CD8-positive, alpha-beta memory T cell (primary cell): ENCODE results near the gene RALB. TPM values are rescaled to one million over a fixed set of nuclear protein-coding genes. Genes with fewer than 3 reads are reported as not detected.
A peak's percentile ranks its signal among the peaks of the same experiment; 100 is the strongest.

Experiments
- CTCF ChIA-PET: fragments of 350-600 bp; sonication (Branson Sonifier 250); formaldehyde crosslinking; loops from one replicate; lab custom pipeline; 2021; ENCODE audit warnings: antibody characterized with exemption; lab: Charles Lee
- POLR2A ChIA-PET: fragments of 350-600 bp; sonication (Branson Sonifier 250); formaldehyde crosslinking; loops from one replicate; lab custom pipeline; 2021; ENCODE audit warnings: antibody characterized with exemption; lab: Charles Lee
- DNase-seq, 5 donors: peaks; one replicate each; pipeline versions ENCODE4 v3.0.0 to v3.0.0-alpha.2; 2020 to 2022; ENCODE audit warnings: mixed read lengths in 1 of 5
- H3K27ac ChIP-seq: one replicate; pipeline ENCODE4 v1.7.0; 2013; ENCODE audit warnings: low read depth, mild to moderate bottlenecking, low read length, moderate library complexity
- H3K27me3 ChIP-seq: 2 replicates; pipeline ENCODE4 v1.7.0; 2013; ENCODE audit warnings: low read length, mild to moderate bottlenecking; ENCODE audit not compliant: insufficient read depth, poor library complexity, severe bottlenecking
- H3K36me3 ChIP-seq: 2 replicates; pipeline ENCODE4 v1.7.0; 2013; ENCODE audit warnings: mild to moderate bottlenecking, low read length, moderate library complexity; ENCODE audit not compliant: insufficient read depth
- H3K4me1 ChIP-seq: 2 replicates; pipeline ENCODE4 v1.7.0; 2013; ENCODE audit warnings: mild to moderate bottlenecking, low read length, moderate library complexity; ENCODE audit not compliant: insufficient read depth
- H3K4me3 ChIP-seq: 2 replicates; pipeline ENCODE4 v1.7.0; 2013; ENCODE audit warnings: mild to moderate bottlenecking, low read length
- H3K9me3 ChIP-seq: 2 replicates; pipeline ENCODE4 v1.7.0; 2013; ENCODE audit warnings: mild to moderate bottlenecking, low read length
- H3K27ac Mint-ChIP-seq, 8 donors: one replicate each; pipeline ENCODE4 v1.8.0; 2020 to 2021; ENCODE audit warnings: mixed read lengths in 8 of 8, mild to moderate bottlenecking in 6 of 8, inconsistent platforms in 3 of 8, moderate library complexity in 3 of 8
- H3K27me3 Mint-ChIP-seq, 2 donors: one replicate each; pipeline ENCODE4 v1.8.0; 2020 to 2021; ENCODE audit warnings: mixed read lengths in 2 of 2, mild to moderate bottlenecking in 1 of 2, moderate library complexity in 1 of 2
- H3K36me3 Mint-ChIP-seq, 3 donors: one replicate each; pipeline ENCODE4 v1.8.0; 2020 to 2021; ENCODE audit warnings: mixed read lengths in 3 of 3, inconsistent platforms in 1 of 3, mild to moderate bottlenecking in 1 of 3
- H3K4me1 Mint-ChIP-seq, 3 donors: one replicate each; pipeline ENCODE4 v1.8.0; 2020 to 2021; ENCODE audit warnings: mixed read lengths in 3 of 3, inconsistent platforms in 1 of 3, mild to moderate bottlenecking in 1 of 3
- H3K4me3 Mint-ChIP-seq, 7 donors: one replicate each; pipeline ENCODE4 v1.8.0; 2020 to 2021; ENCODE audit warnings: mixed read lengths in 7 of 7, mild to moderate bottlenecking in 6 of 7, moderate library complexity in 4 of 7, inconsistent platforms in 2 of 7
- H3K9me3 Mint-ChIP-seq, 5 donors: one replicate each; pipeline ENCODE4 v1.8.0; 2020 to 2022; ENCODE audit warnings: mixed read lengths in 5 of 5, mild to moderate bottlenecking in 3 of 5, moderate library complexity in 2 of 5, inconsistent platforms in 1 of 5
- polyA plus RNA-seq: library from polyadenylated mRNA; unstranded; fragments of 300-500 nt; fragmentation: Illumina TruSeq; gene quantifications from one replicate; pipeline ENCODE4 v1.2.3, GENCODE V29; 2021
- total RNA-seq, 2 experiments: library from RNA; stranded (reverse); gene quantifications; one replicate each; pipeline ENCODE4 v1.2.3, GENCODE V29; 2021

RALB gene
- total and polyA plus RNA-seq, 3 experiments from 2014 or later = 32.5 to 39.6 (median 37.3) TPM

GRCh38 chr2:120238728-120239487, 13.7 kb upstream of the RALB start:
- ChIA-PET CTCF (no interaction called here), POLR2A (no interaction called here)
- H3K36me3 ChIP-seq = no peaks in the 10 kb centered on the region
- Mint-ChIP-seq H3K4me1 (peaks cover 0 to 2% (median 1%) of the 10 kb centered on the region in 3 donors), H3K27me3 (peaks cover 1 to 5% of the 10 kb centered on the region in 2 donors), H3K36me3 (peaks cover 0 to 3% (median 0%) of the 10 kb centered on the region in 3 donors), H3K27ac (no peak overlapping the region), H3K9me3 (no peaks in the 10 kb centered on the region), H3K4me3 (no peak overlapping the region)
- H3K9me3 ChIP-seq = no peaks in the 10 kb centered on the region
- DNase-seq = no peak
- no peaks in the 10 kb centered on the region for H3K27me3 ChIP-seq
- no peak overlapping the region for H3K27ac ChIP-seq
- no peak overlapping the region for H3K4me3 ChIP-seq
- no peaks in the 10 kb centered on the region for H3K4me1 ChIP-seq

DNA sequence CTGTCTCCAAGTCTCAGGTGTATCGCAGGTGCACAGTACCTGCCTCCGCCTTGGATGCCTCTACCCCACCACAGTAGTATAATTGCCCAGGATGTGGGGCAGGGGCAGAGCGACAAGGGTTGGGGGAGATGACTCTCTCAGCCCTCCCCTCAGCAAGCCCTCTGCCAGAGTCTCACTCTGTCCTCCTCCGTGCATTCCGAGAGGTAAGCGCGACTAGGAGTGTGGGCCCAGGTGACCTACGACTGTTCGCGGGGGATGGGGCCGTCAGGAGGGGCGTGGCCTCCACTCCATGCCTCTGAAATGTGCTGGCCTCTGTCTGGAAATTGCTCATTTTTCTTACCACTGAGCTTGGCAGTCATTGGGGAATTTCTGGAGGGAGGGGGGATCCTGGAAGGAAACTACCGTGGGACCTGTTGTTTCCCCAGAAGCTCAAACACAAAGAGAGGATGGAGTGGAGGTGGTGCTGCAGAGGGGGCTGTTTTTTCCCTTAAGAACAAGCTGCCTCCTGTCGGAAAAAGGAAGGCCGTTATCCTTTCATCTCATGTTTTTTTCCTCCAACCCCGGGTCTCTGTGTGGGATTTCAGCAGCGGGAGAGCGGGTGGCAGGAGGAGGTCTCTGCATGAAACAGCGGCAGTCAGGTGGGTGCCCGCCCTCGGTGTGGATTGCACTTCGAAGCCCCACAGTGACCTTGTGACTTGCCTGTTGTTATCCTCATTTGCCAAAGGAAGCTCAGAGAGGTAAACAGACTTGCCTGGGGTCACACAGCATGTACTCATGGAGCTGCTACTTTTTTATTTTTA, 13.0 kb upstream of the RALB start:
- Histone ChIP-seq H3K27me3 (no peaks in the 10 kb centered on the region), H3K4me3 (no peak overlapping the region), H3K27ac (no peak overlapping the region), H3K4me1 (no peaks in the 10 kb centered on the region), H3K36me3 (no peaks in the 10 kb centered on the region), H3K9me3 (no peaks in the 10 kb centered on the region)
- Mint-ChIP-seq H3K36me3 (peaks cover 0 to 4% (median 0%) of the 10 kb centered on the region in 3 donors), H3K27me3 (peaks cover 1 to 5% of the 10 kb centered on the region in 2 donors), H3K4me1 (no peaks in the 10 kb centered on the region), H3K27ac (peak overlapping the region in 1 of 8 donors; percentile 43), H3K9me3 (no peaks in the 10 kb centered on the region), H3K4me3 (no peak overlapping the region)
- CTCF ChIA-PET = interaction anchor here (0.9 kb wide), 1 partner anchor 564 kb away, joined by 3 read pairs; no protein-coding TSS in a partner anchor
- POLR2A ChIA-PET = no interaction called here
- no peak for DNase-seq

GRCh38 chr2:120240901-120241429, 11.7 kb upstream of the RALB start:
- no peaks in the 10 kb centered on the region for H3K9me3 ChIP-seq
- DNase-seq = no peak
- no peak overlapping the region for H3K4me3 ChIP-seq
- POLR2A ChIA-PET = no interaction called here
- H3K9me3 Mint-ChIP-seq = no peaks in the 10 kb centered on the region
- no peaks in the 10 kb centered on the region for H3K4me1 ChIP-seq
- H3K4me1 Mint-ChIP-seq = no peaks in the 10 kb centered on the region
- no peak overlapping the region for H3K4me3 Mint-ChIP-seq
- no peak overlapping the region for H3K27ac Mint-ChIP-seq
- H3K27ac ChIP-seq = no peak overlapping the region
- H3K27me3 ChIP-seq = no peaks in the 10 kb centered on the region
- H3K27me3 Mint-ChIP-seq = peaks cover 1 to 5% of the 10 kb centered on the region in 2 donors
- CTCF ChIA-PET = interaction anchor here (0.9 kb wide), 1 partner anchor 566 kb away, joined by 3 read pairs; no protein-coding TSS in a partner anchor
- no peaks in the 10 kb centered on the region for H3K36me3 ChIP-seq
- H3K36me3 Mint-ChIP-seq = peaks cover 0 to 4% (median 0%) of the 10 kb centered on the region in 3 donors

DNA sequence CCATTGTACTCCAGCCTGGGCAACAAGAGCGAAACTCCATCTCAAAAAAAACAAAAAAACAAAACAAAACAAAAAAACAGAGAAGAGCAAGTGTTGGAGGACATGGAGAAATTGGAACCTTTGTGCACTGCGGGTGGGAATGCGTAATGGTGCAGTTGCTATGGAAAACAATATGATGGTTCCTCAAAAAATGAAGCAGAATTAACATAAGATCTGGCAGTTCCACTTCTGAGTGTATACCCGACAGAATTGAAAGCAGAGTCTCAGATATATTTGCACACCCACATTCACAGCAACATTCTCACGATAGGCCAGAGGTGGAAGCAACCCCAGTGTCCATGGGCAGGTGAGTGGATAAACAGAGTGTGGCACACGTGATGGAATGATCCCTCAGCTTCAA, 11.0 kb upstream of the RALB start:
- Mint-ChIP-seq H3K4me1 (no peaks in the 10 kb centered on the region), H3K36me3 (peaks cover 0 to 4% (median 0%) of the 10 kb centered on the region in 3 donors), H3K9me3 (no peaks in the 10 kb centered on the region), H3K4me3 (no peak overlapping the region), H3K27ac (no peak overlapping the region), H3K27me3 (peaks cover 5 to 6% of the 10 kb centered on the region in 2 donors)
- no peaks in the 10 kb centered on the region for H3K27me3 ChIP-seq
- H3K27ac ChIP-seq = no peak overlapping the region
- H3K36me3 ChIP-seq = no peaks in the 10 kb centered on the region
- DNase-seq = no peak
- H3K4me3 ChIP-seq = no peak overlapping the region
- no peaks in the 10 kb centered on the region for H3K9me3 ChIP-seq
- H3K4me1 ChIP-seq = no peaks in the 10 kb centered on the region
- ChIA-PET POLR2A (no interaction called here), CTCF (no interaction called here)

GRCh38 chr2:120243211-120243610, 9.4 kb upstream of the RALB start:
- Histone ChIP-seq H3K9me3 (no peaks in the 10 kb centered on the region), H3K4me3 (no peak overlapping the region), H3K27me3 (no peaks in the 10 kb centered on the region), H3K4me1 (no peaks in the 10 kb centered on the region), H3K27ac (no peak overlapping the region), H3K36me3 (no peaks in the 10 kb centered on the region)
- Mint-ChIP-seq H3K4me3 (no peak overlapping the region), H3K4me1 (no peaks in the 10 kb centered on the region), H3K9me3 (no peaks in the 10 kb centered on the region), H3K36me3 (peaks cover 0 to 4% (median 0%) of the 10 kb centered on the region in 3 donors), H3K27me3 (peaks cover 7 to 13% of the 10 kb centered on the region in 2 donors), H3K27ac (no peak overlapping the region)
- CTCF ChIA-PET = no interaction called here
- DNase-seq = no peak
- POLR2A ChIA-PET = interaction anchor here (1.0 kb wide), 1 partner anchor 20 kb away, joined by 4 read pairs; the partner anchor contains the start of gene TMEM185B

- ChIA-PET POLR2A (interaction anchor here (1.0 kb wide), 1 partner anchor 21 kb away, joined by 4 read pairs; the partner anchor contains the start of gene TMEM185B), CTCF (interaction anchor here (1.0 kb wide), 1 partner anchor 69 kb away, joined by 3 read pairs; no protein-coding TSS in a partner anchor)
- Histone ChIP-seq H3K36me3 (no peaks in the 10 kb centered on the region), H3K27ac (no peak overlapping the region), H3K27me3 (no peaks in the 10 kb centered on the region), H3K4me1 (no peaks in the 10 kb centered on the region), H3K4me3 (no peak overlapping the region), H3K9me3 (no peaks in the 10 kb centered on the region)
- Mint-ChIP-seq H3K27me3 (peaks cover 10 to 15% of the 10 kb centered on the region in 2 donors), H3K4me1 (no peaks in the 10 kb centered on the region), H3K4me3 (peak overlapping the region in 1 of 7 donors; percentile 16), H3K27ac (peak overlapping the region in 2 of 8 donors; percentile 15 to 31), H3K9me3 (no peaks in the 10 kb centered on the region), H3K36me3 (peaks cover 0 to 4% (median 0%) of the 10 kb centered on the region in 3 donors)
- no peak for DNase-seq
Observed at GRCh38 chr2:120243875-120244553, 8.6 kb upstream of the RALB start.

GRCh38 chr2:120244656-120245519, 7.8 kb upstream of the RALB start:
- Histone ChIP-seq H3K4me1 (no peaks in the 10 kb centered on the region), H3K27ac (no peak overlapping the region), H3K9me3 (no peaks in the 10 kb centered on the region), H3K4me3 (no peak overlapping the region), H3K27me3 (no peaks in the 10 kb centered on the region), H3K36me3 (no peaks in the 10 kb centered on the region)
- Mint-ChIP-seq H3K27ac (no peak overlapping the region), H3K36me3 (peaks cover 0 to 4% (median 0%) of the 10 kb centered on the region in 3 donors), H3K4me3 (no peak overlapping the region), H3K9me3 (no peaks in the 10 kb centered on the region), H3K4me1 (no peaks in the 10 kb centered on the region), H3K27me3 (peaks cover 18% of the 10 kb centered on the region in 2 donors)
- POLR2A ChIA-PET = no interaction called here
- CTCF ChIA-PET = interaction anchor here (1.0 kb wide), 1 partner anchor 68 kb away, joined by 3 read pairs; no protein-coding TSS in a partner anchor
- no peak for DNase-seq
